ENCODE measurements around the gene GSDME.

Gene GSDME

DNA sequence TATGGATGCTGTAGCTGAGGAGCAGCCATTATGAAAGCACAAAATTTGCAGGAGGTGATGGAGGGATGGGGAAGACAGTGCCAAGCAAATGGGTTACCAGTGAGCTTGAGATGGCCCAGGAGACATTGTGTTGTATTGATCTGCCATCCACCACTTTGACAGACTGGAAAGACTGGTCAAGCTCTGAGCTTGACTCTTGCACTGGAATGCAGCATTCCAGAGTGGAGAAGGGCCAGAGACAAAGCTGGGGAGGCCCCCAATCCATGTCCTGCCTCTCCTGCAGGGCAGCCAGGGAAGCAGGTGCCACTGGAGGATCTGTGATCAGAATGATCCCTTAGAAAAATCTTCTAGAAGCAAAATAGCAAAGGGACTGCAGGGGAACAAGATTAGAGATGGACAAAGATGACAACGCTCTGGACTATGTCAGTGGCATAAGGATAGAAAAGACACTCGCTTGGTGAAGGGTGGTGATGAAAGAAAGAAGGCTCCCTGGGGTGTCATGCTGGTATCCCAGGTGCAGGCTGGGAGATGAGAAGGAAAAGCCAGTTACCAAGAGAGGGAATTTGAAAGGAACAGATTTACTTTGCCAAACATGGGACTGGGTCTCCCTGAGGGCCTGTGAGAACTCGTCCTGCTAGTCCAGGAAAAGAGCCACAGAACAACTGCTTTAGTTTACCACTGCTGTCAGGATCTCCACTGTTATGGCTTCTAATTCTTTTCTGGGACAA lies 5.0 kb downstream of the GSDME start:
- no peak overlapping the region for H4K5ac ChIP-seq (ENCODE audit: low read length)
- H3K79me1 ChIP-seq (ENCODE audit: low read length) = no peaks in the 10 kb centered on the region
- H3K23ac ChIP-seq (ENCODE audit: low read length) = no peak overlapping the region
- H2BK15ac ChIP-seq (replicated peaks; ENCODE audit: low read depth) = no peak overlapping the region
- H3K27me3 ChIP-seq (ENCODE audit: insufficient read depth, low read length, poor library complexity) = peaks cover 8% of the 10 kb centered on the region
- no peak overlapping the region for H3K4me2 ChIP-seq (ENCODE audit: low read length)
- no peak overlapping the region for H2BK5ac ChIP-seq (ENCODE audit: low read length)
- no peak for DNase-seq
- H3K4me1 ChIP-seq (ENCODE audit: control insufficient read depth, low read depth, low read length) = no peaks in the 10 kb centered on the region
- H3K79me2 ChIP-seq (ENCODE audit: control insufficient read depth, insufficient read depth, low read length) = no peaks in the 10 kb centered on the region
- H3K36me3 ChIP-seq (ENCODE audit: control insufficient read depth, insufficient read depth, low read length) = no peaks in the 10 kb centered on the region
- H3K56ac ChIP-seq (ENCODE audit: low read length) = no peak overlapping the region
- H3K9ac ChIP-seq (ENCODE audit: low read length) = no peak overlapping the region
- H4K8ac ChIP-seq (ENCODE audit: low read depth, low read length) = no peak overlapping the region
- H3K4me3 ChIP-seq (ENCODE audit: low read length) = no peak overlapping the region
- no peak overlapping the region for H2BK120ac ChIP-seq (ENCODE audit: low read depth, low read length)
- WGBS (ENCODE audit: extremely low coverage, insufficient coverage, low lambda C conversion rate) = no CpG with 5 or more reads among the region's 3 CpGs
- no peak overlapping the region for H3K18ac ChIP-seq (ENCODE audit: low read length)
- no peak overlapping the region for H2AK5ac ChIP-seq (ENCODE audit: low read length)
- no peak overlapping the region for H3K27ac ChIP-seq (ENCODE audit: low read depth, low read length)
- no peak overlapping the region for H3K4ac ChIP-seq (ENCODE audit: low read depth, low read length)

GRCh38 chr7:24751484-24751883 lies 5.8 kb downstream of the GSDME start:
- H3K4me2 ChIP-seq (ENCODE audit: low read length) = no peak overlapping the region
- H3K79me2 ChIP-seq (ENCODE audit: control insufficient read depth, insufficient read depth, low read length) = no peaks in the 10 kb centered on the region
- H4K8ac ChIP-seq (ENCODE audit: low read depth, low read length) = no peak overlapping the region
- no peak overlapping the region for H4K5ac ChIP-seq (ENCODE audit: low read length)
- no peak overlapping the region for H3K56ac ChIP-seq (ENCODE audit: low read length)
- H3K36me3 ChIP-seq (ENCODE audit: control insufficient read depth, insufficient read depth, low read length) = no peaks in the 10 kb centered on the region
- H3K4ac ChIP-seq (ENCODE audit: low read depth, low read length) = no peak overlapping the region
- H3K23ac ChIP-seq (ENCODE audit: low read length) = no peak overlapping the region
- no CpG with 5 or more reads among the region's 1 CpG for WGBS (ENCODE audit: extremely low coverage, insufficient coverage, low lambda C conversion rate)
- DNase-seq = no peak
- no peak overlapping the region for H2BK15ac ChIP-seq (replicated peaks; ENCODE audit: low read depth)
- H3K27me3 ChIP-seq (ENCODE audit: insufficient read depth, low read length, poor library complexity) = peaks cover 6% of the 10 kb centered on the region
- no peak overlapping the region for H3K27ac ChIP-seq (ENCODE audit: low read depth, low read length)
- H3K9ac ChIP-seq (ENCODE audit: low read length) = no peak overlapping the region
- H2AK5ac ChIP-seq (ENCODE audit: low read length) = no peak overlapping the region
- H3K79me1 ChIP-seq (ENCODE audit: low read length) = no peaks in the 10 kb centered on the region
- H3K18ac ChIP-seq (ENCODE audit: low read length) = no peak overlapping the region
- H3K4me3 ChIP-seq (ENCODE audit: low read length) = no peak overlapping the region
- no peaks in the 10 kb centered on the region for H3K4me1 ChIP-seq (ENCODE audit: control insufficient read depth, low read depth, low read length)
- no peak overlapping the region for H2BK120ac ChIP-seq (ENCODE audit: low read depth, low read length)
- H2BK5ac ChIP-seq (ENCODE audit: low read length) = no peak overlapping the region

DNA sequence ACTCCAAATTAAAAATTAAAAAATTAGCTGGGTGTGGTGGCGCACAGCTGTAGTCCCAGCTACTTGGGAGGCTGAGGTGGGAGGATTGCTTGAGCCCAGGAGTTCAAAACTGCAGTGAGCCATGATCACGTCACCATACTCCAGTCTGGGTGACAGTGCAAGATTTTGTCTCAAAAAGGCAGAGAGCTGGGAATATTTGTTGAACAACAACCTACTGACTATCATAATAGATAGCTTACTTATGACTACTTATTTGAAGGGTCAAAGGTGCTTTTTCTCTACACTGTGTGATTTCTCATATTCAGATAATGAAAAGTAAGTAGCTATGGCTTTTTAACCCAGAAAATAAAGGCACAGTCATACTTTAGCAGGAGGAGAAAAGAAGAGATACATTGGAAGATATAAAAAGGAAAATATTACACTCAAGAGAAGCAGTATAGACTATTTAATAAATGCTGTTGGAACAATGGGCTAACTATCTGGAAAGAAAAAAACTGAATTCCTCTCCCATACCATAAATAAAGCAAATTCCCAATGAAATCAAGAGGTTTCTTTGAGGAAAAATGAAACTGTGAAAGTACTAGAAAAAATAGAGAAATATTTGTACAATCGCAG lies 6.7 kb downstream of the GSDME start:
- Histone ChIP-seq H3K27ac (ENCODE audit: low read depth, low read length) (no peak overlapping the region), H3K56ac (ENCODE audit: low read length) (no peak overlapping the region), H3K27me3 (ENCODE audit: insufficient read depth, low read length, poor library complexity) (no peaks in the 10 kb centered on the region), H2BK15ac (replicated peaks; ENCODE audit: low read depth) (no peak overlapping the region), H2BK120ac (ENCODE audit: low read depth, low read length) (no peak overlapping the region), H3K18ac (ENCODE audit: low read length) (no peak overlapping the region), H4K5ac (ENCODE audit: low read length) (no peak overlapping the region), H4K8ac (ENCODE audit: low read depth, low read length) (no peak overlapping the region), H3K79me2 (ENCODE audit: control insufficient read depth, insufficient read depth, low read length) (no peaks in the 10 kb centered on the region), H3K4ac (ENCODE audit: low read depth, low read length) (no peak overlapping the region), H3K4me1 (ENCODE audit: control insufficient read depth, low read depth, low read length) (no peaks in the 10 kb centered on the region), H3K79me1 (ENCODE audit: low read length) (no peaks in the 10 kb centered on the region), H3K36me3 (ENCODE audit: control insufficient read depth, insufficient read depth, low read length) (no peaks in the 10 kb centered on the region), H3K4me3 (ENCODE audit: low read length) (no peak overlapping the region), H2AK5ac (ENCODE audit: low read length) (no peak overlapping the region), H3K9ac (ENCODE audit: low read length) (no peak overlapping the region), H2BK5ac (ENCODE audit: low read length) (no peak overlapping the region), H3K4me2 (ENCODE audit: low read length) (no peak overlapping the region), H3K23ac (ENCODE audit: low read length) (no peak overlapping the region)
- no CpG with 5 or more reads among the region's 3 CpGs for WGBS (ENCODE audit: extremely low coverage, insufficient coverage, low lambda C conversion rate)
- no peak for DNase-seq

DNA sequence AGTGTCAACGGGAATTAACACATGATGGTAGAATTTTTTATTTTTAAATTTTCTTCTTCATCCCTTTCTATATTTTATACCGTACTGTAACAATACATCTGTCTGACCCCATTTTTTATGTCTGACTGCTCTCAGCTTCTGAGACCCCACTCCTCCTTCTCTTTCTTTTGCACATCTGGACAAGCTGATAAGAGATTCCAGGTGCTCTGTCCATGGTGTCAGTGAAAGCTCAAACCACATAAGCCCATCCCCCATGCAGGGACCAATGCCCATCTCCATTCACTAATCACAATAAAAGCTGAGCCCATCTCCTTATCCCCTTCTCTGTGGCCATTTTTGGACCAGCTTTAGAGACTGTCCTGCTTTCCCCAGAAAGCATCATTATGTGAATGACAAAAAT lies 8.7 kb downstream of the GSDME start:
- Histone ChIP-seq H3K56ac (ENCODE audit: low read length) (no peak overlapping the region), H3K9ac (ENCODE audit: low read length) (no peak overlapping the region), H3K23ac (ENCODE audit: low read length) (no peak overlapping the region), H3K79me1 (ENCODE audit: low read length) (no peaks in the 10 kb centered on the region), H3K36me3 (ENCODE audit: control insufficient read depth, insufficient read depth, low read length) (no peaks in the 10 kb centered on the region), H3K4me1 (ENCODE audit: control insufficient read depth, low read depth, low read length) (no peaks in the 10 kb centered on the region), H3K27me3 (ENCODE audit: insufficient read depth, low read length, poor library complexity) (no peaks in the 10 kb centered on the region), H3K4me3 (ENCODE audit: low read length) (no peak overlapping the region), H3K4ac (ENCODE audit: low read depth, low read length) (no peak overlapping the region), H2BK5ac (ENCODE audit: low read length) (no peak overlapping the region), H2BK15ac (replicated peaks; ENCODE audit: low read depth) (no peak overlapping the region), H3K27ac (ENCODE audit: low read depth, low read length) (no peak overlapping the region), H2AK5ac (ENCODE audit: low read length) (no peak overlapping the region), H4K5ac (ENCODE audit: low read length) (no peak overlapping the region), H3K4me2 (ENCODE audit: low read length) (no peak overlapping the region), H4K8ac (ENCODE audit: low read depth, low read length) (no peak overlapping the region), H2BK120ac (ENCODE audit: low read depth, low read length) (no peak overlapping the region), H3K18ac (ENCODE audit: low read length) (no peak overlapping the region), H3K79me2 (ENCODE audit: control insufficient read depth, insufficient read depth, low read length) (no peaks in the 10 kb centered on the region)
- no peak for DNase-seq
- no CpG with 5 or more reads among the region's 2 CpGs for WGBS (ENCODE audit: extremely low coverage, insufficient coverage, low lambda C conversion rate)

DNA sequence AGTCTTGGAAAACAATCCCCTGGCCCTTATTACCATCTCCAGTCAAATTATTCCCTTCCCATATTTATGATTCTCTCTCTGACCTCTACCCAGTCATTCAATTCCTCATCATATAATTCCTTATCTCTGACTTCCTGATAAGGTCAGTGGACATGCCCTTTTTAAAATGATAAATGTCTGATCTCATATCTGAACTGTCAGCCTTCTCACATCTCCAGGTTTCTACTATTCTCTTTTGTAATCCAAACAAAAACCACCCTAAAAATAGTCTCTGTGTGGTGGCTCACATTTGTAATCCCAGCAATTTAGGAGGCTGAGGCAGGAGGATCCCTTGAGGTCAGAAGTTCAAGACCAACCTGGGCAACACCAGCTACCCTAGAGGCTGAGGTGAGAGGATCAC lies 11.9 kb downstream of the GSDME start:
- H3K79me1 ChIP-seq (ENCODE audit: low read length) = no peaks in the 10 kb centered on the region
- H3K4me2 ChIP-seq (ENCODE audit: low read length) = no peak overlapping the region
- no peak overlapping the region for H3K56ac ChIP-seq (ENCODE audit: low read length)
- no peak overlapping the region for H4K8ac ChIP-seq (ENCODE audit: low read depth, low read length)
- DNase-seq = no peak
- H3K23ac ChIP-seq (ENCODE audit: low read length) = no peak overlapping the region
- no peak overlapping the region for H3K4ac ChIP-seq (ENCODE audit: low read depth, low read length)
- H2BK15ac ChIP-seq (replicated peaks; ENCODE audit: low read depth) = no peak overlapping the region
- no peaks in the 10 kb centered on the region for H3K79me2 ChIP-seq (ENCODE audit: control insufficient read depth, insufficient read depth, low read length)
- H3K4me3 ChIP-seq (ENCODE audit: low read length) = no peak overlapping the region
- H3K9ac ChIP-seq (ENCODE audit: low read length) = no peak overlapping the region
- no peak overlapping the region for H4K5ac ChIP-seq (ENCODE audit: low read length)
- no peak overlapping the region for H2BK5ac ChIP-seq (ENCODE audit: low read length)
- no peak overlapping the region for H2AK5ac ChIP-seq (ENCODE audit: low read length)
- no peaks in the 10 kb centered on the region for H3K27me3 ChIP-seq (ENCODE audit: insufficient read depth, low read length, poor library complexity)
- H3K4me1 ChIP-seq (ENCODE audit: control insufficient read depth, low read depth, low read length) = no peaks in the 10 kb centered on the region
- no peaks in the 10 kb centered on the region for H3K36me3 ChIP-seq (ENCODE audit: control insufficient read depth, insufficient read depth, low read length)
- H3K27ac ChIP-seq (ENCODE audit: low read depth, low read length) = no peak overlapping the region
- no peak overlapping the region for H2BK120ac ChIP-seq (ENCODE audit: low read depth, low read length)
- H3K18ac ChIP-seq (ENCODE audit: low read length) = no peak overlapping the region

DNA sequence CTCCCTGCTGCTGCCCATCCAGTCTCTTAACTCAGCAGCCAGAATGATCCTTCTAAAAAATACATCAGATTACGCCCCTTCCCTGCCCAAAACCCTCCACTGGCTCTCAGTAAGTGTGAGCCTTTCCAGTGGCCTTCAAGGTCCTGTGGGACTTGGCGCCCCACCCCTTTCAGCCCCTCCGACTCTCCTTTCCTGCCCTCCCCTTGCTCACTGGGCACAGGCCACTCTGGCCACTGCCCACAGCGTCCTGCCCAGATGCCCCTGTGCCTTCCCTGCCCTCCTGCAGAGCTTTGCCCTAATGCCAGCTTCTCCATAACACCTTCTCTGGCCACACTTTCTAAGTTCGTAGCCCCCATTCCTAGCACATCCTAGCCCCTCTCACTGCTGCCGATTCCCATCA lies 13.8 kb downstream of the GSDME start:
- whole genome bisulfite sequencing (ENCODE audit: extremely low coverage, insufficient coverage, low lambda C conversion rate) = no CpG with 5 or more reads among the region's 6 CpGs
- Histone ChIP-seq H2BK15ac (replicated peaks; ENCODE audit: low read depth) (no peak overlapping the region), H2BK120ac (ENCODE audit: low read depth, low read length) (no peak overlapping the region), H3K27me3 (ENCODE audit: insufficient read depth, low read length, poor library complexity) (no peaks in the 10 kb centered on the region), H3K4me1 (ENCODE audit: control insufficient read depth, low read depth, low read length) (no peaks in the 10 kb centered on the region), H3K4me3 (ENCODE audit: low read length) (no peak overlapping the region), H3K18ac (ENCODE audit: low read length) (no peak overlapping the region), H4K8ac (ENCODE audit: low read depth, low read length) (no peak overlapping the region), H3K79me2 (ENCODE audit: control insufficient read depth, insufficient read depth, low read length) (no peaks in the 10 kb centered on the region), H3K36me3 (ENCODE audit: control insufficient read depth, insufficient read depth, low read length) (no peaks in the 10 kb centered on the region), H2AK5ac (ENCODE audit: low read length) (no peak overlapping the region), H3K9ac (ENCODE audit: low read length) (no peak overlapping the region), H4K5ac (ENCODE audit: low read length) (no peak overlapping the region), H3K79me1 (ENCODE audit: low read length) (no peaks in the 10 kb centered on the region), H3K4me2 (ENCODE audit: low read length) (no peak overlapping the region), H3K56ac (ENCODE audit: low read length) (no peak overlapping the region), H3K4ac (ENCODE audit: low read depth, low read length) (no peak overlapping the region), H2BK5ac (ENCODE audit: low read length) (no peak overlapping the region), H3K27ac (ENCODE audit: low read depth, low read length) (no peak overlapping the region), H3K23ac (ENCODE audit: low read length) (no peak overlapping the region)
- DNase-seq = no peak

All from mesendoderm (in vitro differentiated cells).